ENCODE data around the gene MEGF11.

The MEGF11 gene

GRCh38 chr15:66036859-66037258 is 216.7 kb downstream of the MEGF11 start:
- Histone ChIP-seq H3K36me3 (ENCODE audit: control insufficient read depth, insufficient read depth, low read length) (no peaks in the 10 kb centered on the region), H3K27me3 (ENCODE audit: control insufficient read depth, insufficient read depth, low read length) (no peaks in the 10 kb centered on the region), H3K4me1 (ENCODE audit: control insufficient read depth, insufficient read depth, low read length) (peaks cover 22% of the 10 kb centered on the region), H3K9ac (ENCODE audit: low read depth, low read length) (no peak overlapping the region), H3K4me3 (ENCODE audit: low read depth, low read length) (no peak overlapping the region), H3K9me3 (ENCODE audit: control insufficient read depth, insufficient read depth, low read length) (peaks cover 5% of the 10 kb centered on the region)

GRCh38 chr15:66035901-66036300 is 217.6 kb downstream of the MEGF11 start:
- Histone ChIP-seq H3K4me1 (ENCODE audit: control insufficient read depth, insufficient read depth, low read length) (peaks cover 13% of the 10 kb centered on the region), H3K9me3 (ENCODE audit: control insufficient read depth, insufficient read depth, low read length) (peaks cover 5% of the 10 kb centered on the region), H3K9ac (ENCODE audit: low read depth, low read length) (no peak overlapping the region), H3K27me3 (ENCODE audit: control insufficient read depth, insufficient read depth, low read length) (no peaks in the 10 kb centered on the region), H3K4me3 (ENCODE audit: low read depth, low read length) (no peak overlapping the region), H3K36me3 (ENCODE audit: control insufficient read depth, insufficient read depth, low read length) (no peaks in the 10 kb centered on the region)

- Histone ChIP-seq H3K9ac (ENCODE audit: low read depth, low read length) (no peak overlapping the region), H3K36me3 (ENCODE audit: control insufficient read depth, insufficient read depth, low read length) (no peaks in the 10 kb centered on the region), H3K4me1 (ENCODE audit: control insufficient read depth, insufficient read depth, low read length) (no peaks in the 10 kb centered on the region), H3K9me3 (ENCODE audit: control insufficient read depth, insufficient read depth, low read length) (peaks cover 5% of the 10 kb centered on the region), H3K27me3 (ENCODE audit: control insufficient read depth, insufficient read depth, low read length) (no peaks in the 10 kb centered on the region), H3K4me3 (ENCODE audit: low read depth, low read length) (no peak overlapping the region)
Observed at GRCh38 chr15:66033143-66033542, 220.4 kb downstream of the MEGF11 start.

- Histone ChIP-seq H3K36me3 (ENCODE audit: control insufficient read depth, insufficient read depth, low read length) (no peaks in the 10 kb centered on the region), H3K4me3 (ENCODE audit: low read depth, low read length) (no peak overlapping the region), H3K9ac (ENCODE audit: low read depth, low read length) (no peak overlapping the region), H3K27me3 (ENCODE audit: control insufficient read depth, insufficient read depth, low read length) (no peaks in the 10 kb centered on the region), H3K4me1 (ENCODE audit: control insufficient read depth, insufficient read depth, low read length) (no peaks in the 10 kb centered on the region), H3K9me3 (ENCODE audit: control insufficient read depth, insufficient read depth, low read length) (peaks cover 5% of the 10 kb centered on the region)
Observed at GRCh38 chr15:66032006-66032405, 221.5 kb downstream of the MEGF11 start.

GRCh38 chr15:66030650-66031049 is 222.9 kb downstream of the MEGF11 start:
- Histone ChIP-seq H3K4me3 (ENCODE audit: low read depth, low read length) (no peak overlapping the region), H3K4me1 (ENCODE audit: control insufficient read depth, insufficient read depth, low read length) (peaks cover 2% of the 10 kb centered on the region), H3K27me3 (ENCODE audit: control insufficient read depth, insufficient read depth, low read length) (no peaks in the 10 kb centered on the region), H3K9me3 (ENCODE audit: control insufficient read depth, insufficient read depth, low read length) (peaks cover 5% of the 10 kb centered on the region), H3K36me3 (ENCODE audit: control insufficient read depth, insufficient read depth, low read length) (no peaks in the 10 kb centered on the region), H3K9ac (ENCODE audit: low read depth, low read length) (no peak overlapping the region)

GRCh38 chr15:66029650-66030049 is 223.9 kb downstream of the MEGF11 start:
- peaks cover 3% of the 10 kb centered on the region for H3K9me3 ChIP-seq (ENCODE audit: control insufficient read depth, insufficient read depth, low read length)
- no peak overlapping the region for H3K9ac ChIP-seq (ENCODE audit: low read depth, low read length)
- no peak overlapping the region for H3K4me3 ChIP-seq (ENCODE audit: low read depth, low read length)
- H3K36me3 ChIP-seq (ENCODE audit: control insufficient read depth, insufficient read depth, low read length) = no peaks in the 10 kb centered on the region
- H3K4me1 ChIP-seq (ENCODE audit: control insufficient read depth, insufficient read depth, low read length) = peaks cover 9% of the 10 kb centered on the region
- no peaks in the 10 kb centered on the region for H3K27me3 ChIP-seq (ENCODE audit: control insufficient read depth, insufficient read depth, low read length)

- H3K36me3 ChIP-seq (ENCODE audit: control insufficient read depth, insufficient read depth, low read length) = no peaks in the 10 kb centered on the region
- no peaks in the 10 kb centered on the region for H3K27me3 ChIP-seq (ENCODE audit: control insufficient read depth, insufficient read depth, low read length)
- no peaks in the 10 kb centered on the region for H3K9me3 ChIP-seq (ENCODE audit: control insufficient read depth, insufficient read depth, low read length)
- peaks cover 12% of the 10 kb centered on the region for H3K4me1 ChIP-seq (ENCODE audit: control insufficient read depth, insufficient read depth, low read length)
- no peak overlapping the region for H3K4me3 ChIP-seq (ENCODE audit: low read depth, low read length)
- H3K9ac ChIP-seq (ENCODE audit: low read depth, low read length) = no peak overlapping the region
Observed at GRCh38 chr15:66027268-66027805, 226.2 kb downstream of the MEGF11 start.

- no peaks in the 10 kb centered on the region for H3K36me3 ChIP-seq (ENCODE audit: control insufficient read depth, insufficient read depth, low read length)
- no peak overlapping the region for H3K4me3 ChIP-seq (ENCODE audit: low read depth, low read length)
- H3K9ac ChIP-seq (ENCODE audit: low read depth, low read length) = no peak overlapping the region
- peaks cover 12% of the 10 kb centered on the region for H3K4me1 ChIP-seq (ENCODE audit: control insufficient read depth, insufficient read depth, low read length)
- H3K27me3 ChIP-seq (ENCODE audit: control insufficient read depth, insufficient read depth, low read length) = no peaks in the 10 kb centered on the region
- H3K9me3 ChIP-seq (ENCODE audit: control insufficient read depth, insufficient read depth, low read length) = no peaks in the 10 kb centered on the region
Observed at GRCh38 chr15:66025972-66026371, 227.6 kb downstream of the MEGF11 start.

- no peaks in the 10 kb centered on the region for H3K36me3 ChIP-seq (ENCODE audit: control insufficient read depth, insufficient read depth, low read length)
- H3K9me3 ChIP-seq (ENCODE audit: control insufficient read depth, insufficient read depth, low read length) = no peaks in the 10 kb centered on the region
- H3K9ac ChIP-seq (ENCODE audit: low read depth, low read length) = no peak overlapping the region
- peaks cover 12% of the 10 kb centered on the region for H3K4me1 ChIP-seq (ENCODE audit: control insufficient read depth, insufficient read depth, low read length)
- no peak overlapping the region for H3K4me3 ChIP-seq (ENCODE audit: low read depth, low read length)
- H3K27me3 ChIP-seq (ENCODE audit: control insufficient read depth, insufficient read depth, low read length) = no peaks in the 10 kb centered on the region
Observed at GRCh38 chr15:66025015-66025452, 228.5 kb downstream of the MEGF11 start.

- no peak overlapping the region for H3K9ac ChIP-seq (ENCODE audit: low read depth, low read length)
- no peak overlapping the region for H3K4me3 ChIP-seq (ENCODE audit: low read depth, low read length)
- H3K36me3 ChIP-seq (ENCODE audit: control insufficient read depth, insufficient read depth, low read length) = no peaks in the 10 kb centered on the region
- no peaks in the 10 kb centered on the region for H3K9me3 ChIP-seq (ENCODE audit: control insufficient read depth, insufficient read depth, low read length)
- peaks cover 18% of the 10 kb centered on the region for H3K4me1 ChIP-seq (ENCODE audit: control insufficient read depth, insufficient read depth, low read length)
- no peaks in the 10 kb centered on the region for H3K27me3 ChIP-seq (ENCODE audit: control insufficient read depth, insufficient read depth, low read length)
Observed at GRCh38 chr15:66024116-66024515, 229.4 kb downstream of the MEGF11 start.

GRCh38 chr15:66023311-66023972 is 230.1 kb downstream of the MEGF11 start:
- Histone ChIP-seq H3K36me3 (ENCODE audit: control insufficient read depth, insufficient read depth, low read length) (no peaks in the 10 kb centered on the region), H3K4me3 (ENCODE audit: low read depth, low read length) (no peak overlapping the region), H3K27me3 (ENCODE audit: control insufficient read depth, insufficient read depth, low read length) (no peaks in the 10 kb centered on the region), H3K4me1 (ENCODE audit: control insufficient read depth, insufficient read depth, low read length) (peaks cover 18% of the 10 kb centered on the region), H3K9me3 (ENCODE audit: control insufficient read depth, insufficient read depth, low read length) (no peaks in the 10 kb centered on the region), H3K9ac (ENCODE audit: low read depth, low read length) (no peak overlapping the region)

GRCh38 chr15:66022163-66022525 is 231.4 kb downstream of the MEGF11 start:
- Histone ChIP-seq H3K36me3 (ENCODE audit: control insufficient read depth, insufficient read depth, low read length) (no peaks in the 10 kb centered on the region), H3K9me3 (ENCODE audit: control insufficient read depth, insufficient read depth, low read length) (no peaks in the 10 kb centered on the region), H3K9ac (ENCODE audit: low read depth, low read length) (no peak overlapping the region), H3K4me3 (ENCODE audit: low read depth, low read length) (no peak overlapping the region), H3K4me1 (ENCODE audit: control insufficient read depth, insufficient read depth, low read length) (peaks cover 18% of the 10 kb centered on the region), H3K27me3 (ENCODE audit: control insufficient read depth, insufficient read depth, low read length) (no peaks in the 10 kb centered on the region)
